ENCODE measurements around the gene RNF144A.

The RNF144A gene

DNA sequence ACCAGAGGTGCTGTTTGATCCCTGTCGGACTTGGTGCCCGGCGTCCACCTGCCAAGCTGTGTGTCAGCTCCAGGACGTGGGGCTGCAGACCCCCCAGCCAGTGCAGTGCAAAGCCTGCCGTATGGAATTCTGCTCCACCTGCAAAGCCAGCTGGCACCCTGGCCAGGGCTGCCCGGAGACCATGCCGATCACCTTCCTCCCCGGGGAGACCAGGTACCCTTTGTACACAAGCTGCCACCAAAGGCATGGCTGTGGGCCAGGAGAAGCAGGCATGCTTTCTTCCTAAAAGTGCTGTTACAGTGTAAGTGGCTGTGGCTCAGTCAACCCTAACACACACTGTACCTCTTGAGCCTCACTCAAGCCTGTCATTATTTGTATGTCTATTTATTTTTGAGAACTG is 103.3 kb downstream of the RNF144A start:
- TF ChIP-seq, protein P1, sequence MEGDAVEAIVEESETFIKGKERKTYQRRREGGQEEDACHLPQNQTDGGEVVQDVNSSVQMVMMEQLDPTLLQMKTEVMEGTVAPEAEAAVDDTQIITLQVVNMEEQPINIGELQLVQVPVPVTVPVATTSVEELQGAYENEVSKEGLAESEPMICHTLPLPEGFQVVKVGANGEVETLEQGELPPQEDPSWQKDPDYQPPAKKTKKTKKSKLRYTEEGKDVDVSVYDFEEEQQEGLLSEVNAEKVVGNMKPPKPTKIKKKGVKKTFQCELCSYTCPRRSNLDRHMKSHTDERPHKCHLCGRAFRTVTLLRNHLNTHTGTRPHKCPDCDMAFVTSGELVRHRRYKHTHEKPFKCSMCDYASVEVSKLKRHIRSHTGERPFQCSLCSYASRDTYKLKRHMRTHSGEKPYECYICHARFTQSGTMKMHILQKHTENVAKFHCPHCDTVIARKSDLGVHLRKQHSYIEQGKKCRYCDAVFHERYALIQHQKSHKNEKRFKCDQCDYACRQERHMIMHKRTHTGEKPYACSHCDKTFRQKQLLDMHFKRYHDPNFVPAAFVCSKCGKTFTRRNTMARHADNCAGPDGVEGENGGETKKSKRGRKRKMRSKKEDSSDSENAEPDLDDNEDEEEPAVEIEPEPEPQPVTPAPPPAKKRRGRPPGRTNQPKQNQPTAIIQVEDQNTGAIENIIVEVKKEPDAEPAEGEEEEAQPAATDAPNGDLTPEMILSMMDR (conservative IDR thresholded peaks at IDR 0.05; ENCODE audit: low read length): no peak
- no peak overlapping the region for H3K4me3 ChIP-seq (ENCODE audit: low read length)
- DNase-seq (ENCODE audit: low read depth): no peak

DNA sequence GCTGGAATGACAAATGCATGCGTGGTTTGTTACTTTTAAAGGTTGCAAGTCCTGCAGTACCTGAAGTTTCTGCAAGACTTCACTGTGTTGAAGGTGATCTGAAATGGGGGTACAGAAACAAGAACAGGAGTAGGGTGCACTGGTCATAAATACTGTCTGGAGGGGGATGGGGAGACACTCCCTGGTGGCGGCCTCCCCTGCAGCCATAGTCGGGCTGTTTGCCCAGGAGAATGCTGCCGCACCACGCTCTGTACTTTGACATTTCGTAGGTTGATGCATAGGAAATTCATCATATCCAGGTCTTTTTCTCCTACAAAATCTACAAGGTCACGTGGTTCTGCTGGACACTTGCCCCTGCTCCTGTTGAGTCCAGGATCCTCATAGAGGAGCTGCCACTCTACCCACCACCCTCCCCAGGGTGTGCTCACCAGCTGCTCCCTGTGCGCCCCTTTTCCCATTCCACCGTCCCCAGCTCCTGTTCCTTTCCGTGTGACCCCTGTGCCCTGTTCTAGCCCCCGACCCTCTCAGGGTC is 103.8 kb downstream of the RNF144A start:
- DNase-seq (ENCODE audit: low read depth): no peak

DNA sequence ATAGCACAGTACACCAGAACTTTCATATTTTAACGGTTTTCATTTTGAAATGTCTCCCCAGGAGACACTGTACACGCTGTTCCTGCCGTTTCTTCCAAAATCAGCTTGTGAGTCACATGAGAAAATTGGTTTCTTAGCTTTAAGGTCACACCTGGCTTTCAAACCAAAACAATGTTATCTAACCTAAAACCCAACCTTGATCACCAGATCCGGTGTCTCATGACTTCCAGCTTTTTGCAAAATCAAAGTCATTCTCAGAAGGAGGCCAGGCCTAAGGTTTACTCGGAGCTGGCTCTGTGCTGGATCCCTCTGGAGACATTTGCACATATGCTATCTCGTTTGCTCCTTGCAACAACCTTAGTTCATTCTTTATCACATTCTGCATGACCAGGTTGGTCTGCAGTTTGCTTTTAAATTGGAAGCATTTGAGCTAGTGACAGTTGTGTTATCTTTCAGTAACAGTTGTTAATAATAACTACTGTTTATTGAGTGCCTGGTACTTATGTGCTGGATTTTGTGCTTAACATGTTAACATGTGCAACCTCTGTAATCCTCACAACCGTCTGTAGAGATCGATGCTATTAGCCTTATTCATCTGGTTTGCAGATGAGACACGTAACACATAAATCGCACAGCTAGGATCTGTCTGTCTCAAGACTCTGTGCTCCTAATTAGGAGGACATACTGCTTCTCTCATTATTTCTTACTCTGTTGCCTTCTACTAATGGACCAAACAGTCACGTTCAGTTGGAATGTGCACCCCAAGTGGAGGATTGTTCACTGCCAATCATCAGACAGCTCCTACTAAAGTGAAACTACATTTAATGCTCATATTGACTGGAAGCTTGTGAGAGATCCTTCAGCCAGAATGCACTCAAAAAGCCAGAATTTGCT is 105.5 kb downstream of the RNF144A start:
- H3K4me3 ChIP-seq (ENCODE audit: low read length): peak overlapping the region; percentile 18; the same call in 1 of the 2 replicates
- DNase-seq (ENCODE audit: low read depth): no peak
- TF ChIP-seq, protein P1 (conservative IDR thresholded peaks at IDR 0.05; ENCODE audit: low read length): no peak

More for the DNA sequence above, 103.8 kb downstream of the RNF144A start:
- H3K4me3 ChIP-seq (ENCODE audit: low read length): no peak overlapping the region
- TF ChIP-seq, protein P1 (conservative IDR thresholded peaks at IDR 0.05; ENCODE audit: low read length): no peak

DNA sequence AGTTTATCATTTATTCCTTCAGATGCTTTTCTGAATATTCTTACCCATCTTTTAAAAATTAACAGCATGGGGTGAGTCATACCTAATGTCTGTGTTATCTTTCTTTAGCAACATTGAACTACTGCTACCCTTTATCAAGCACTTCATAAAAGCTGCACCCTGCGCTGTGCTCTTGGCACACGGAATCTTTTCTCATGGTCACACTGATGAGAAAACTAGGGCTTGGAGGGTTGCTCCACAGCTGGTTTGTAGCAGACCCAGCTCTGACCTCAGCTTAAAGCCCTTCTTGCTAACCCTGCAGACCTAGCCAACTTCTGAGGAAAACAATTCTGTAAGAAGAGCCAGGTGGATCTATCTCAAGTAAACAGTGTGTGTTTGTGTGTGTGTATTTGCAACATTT is 106.3 kb downstream of the RNF144A start:
- TF ChIP-seq, protein P1 (conservative IDR thresholded peaks at IDR 0.05; ENCODE audit: low read length): no peak
- DNase-seq (ENCODE audit: low read depth): peak; percentile 41
- H3K4me3 ChIP-seq (ENCODE audit: low read length): no peak overlapping the region

DNA sequence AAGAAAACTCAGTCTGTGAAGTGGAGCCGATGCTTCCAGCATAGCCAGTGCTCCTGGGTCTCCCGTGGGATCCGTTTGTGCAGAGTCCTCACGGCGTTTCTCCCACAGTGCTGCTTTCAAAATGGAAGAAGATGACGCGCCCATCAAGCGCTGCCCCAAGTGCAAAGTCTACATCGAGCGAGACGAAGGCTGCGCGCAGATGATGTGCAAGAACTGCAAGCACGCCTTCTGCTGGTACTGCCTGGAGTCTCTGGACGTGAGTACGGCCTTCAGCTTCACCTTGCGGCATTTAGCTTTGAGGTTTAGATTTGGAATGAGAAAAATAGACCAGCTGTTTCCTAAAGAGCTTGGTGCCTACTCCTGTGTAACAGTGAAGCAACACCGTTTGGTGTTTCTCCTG is 107.0 kb downstream of the RNF144A start:
- no peak overlapping the region for H3K4me3 ChIP-seq (ENCODE audit: low read length)
- DNase-seq (ENCODE audit: low read depth): no peak
- TF ChIP-seq, protein P1 (conservative IDR thresholded peaks at IDR 0.05; ENCODE audit: low read length): no peak

DNA sequence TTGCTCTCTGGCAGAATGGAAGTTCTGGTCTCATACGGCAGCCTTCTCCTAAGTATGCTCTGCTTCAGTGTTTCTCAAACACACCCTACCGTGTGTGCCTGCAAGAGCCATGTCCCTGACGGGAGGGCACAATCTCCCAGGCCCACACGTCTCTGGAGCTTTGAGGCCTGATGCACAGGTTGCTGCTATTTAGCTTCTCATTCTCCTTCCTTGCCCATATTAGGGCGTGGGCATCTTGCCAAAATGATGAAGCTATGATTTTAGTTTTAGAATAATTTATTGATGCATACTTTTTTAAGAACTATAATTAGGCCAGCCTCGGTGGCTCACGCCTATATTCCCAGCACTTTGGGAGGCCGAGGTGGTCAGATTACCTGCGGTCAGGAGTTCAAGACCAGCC is 107.9 kb downstream of the RNF144A start:
- DNase-seq (ENCODE audit: low read depth): no peak
- H3K4me3 ChIP-seq (ENCODE audit: low read length): no peak overlapping the region
- TF ChIP-seq, protein P1 (conservative IDR thresholded peaks at IDR 0.05; ENCODE audit: low read length): no peak

DNA sequence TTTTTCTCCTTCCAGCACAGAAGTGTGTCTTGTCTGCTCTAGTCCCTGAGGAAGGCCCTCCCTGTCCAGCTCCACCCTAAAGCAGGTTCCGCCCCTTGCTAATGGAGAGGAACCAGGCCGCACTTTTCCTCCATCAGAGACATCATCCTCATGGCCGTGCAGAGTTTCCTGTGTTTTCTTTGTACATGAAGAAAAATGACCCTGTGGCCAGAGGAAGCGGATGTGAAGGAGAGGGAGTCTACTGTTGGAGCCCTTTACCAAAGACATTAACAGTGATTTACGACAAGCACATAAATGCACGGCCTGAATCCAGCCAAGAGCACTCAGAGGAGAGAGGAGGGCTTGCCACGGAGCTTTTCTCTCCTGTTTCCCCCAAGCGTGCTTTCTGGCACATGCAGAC is 109.5 kb downstream of the RNF144A start:
- DNase-seq (ENCODE audit: low read depth): no peak
- TF ChIP-seq, protein P1 (conservative IDR thresholded peaks at IDR 0.05; ENCODE audit: low read length): no peak
- no peak overlapping the region for H3K4me3 ChIP-seq (ENCODE audit: low read length)
